ENCODE results near the gene ZCCHC7. TPM values are rescaled to one million over a fixed set of nuclear protein-coding genes. Genes with fewer than 3 reads are reported as not detected.

ZCCHC7 gene
- total and polyA plus RNA-seq, 2 of the 8 experiments (the other 6 are each of a cell fraction or from before 2014, with no cell fraction given), result 12.2 to 27.5 TPM

GRCh38 chr9:37324691-37325490 lies 204.5 kb downstream of the ZCCHC7 start:
- POLR2A ChIA-PET (ENCODE audit: partially characterized antibody), result interaction anchor here (0.6 kb wide), 1 partner anchor 125 kb away, joined by 3 read pairs; no protein-coding TSS in a partner anchor
- TF ChIP-seq CEBPB (IDR thresholded peaks at IDR 0.05; ENCODE audit: low read depth, low read length), result no peak
- no peak overlapping the region for H3K4ac ChIP-seq (replicated peaks; ENCODE audit: insufficient read length, low read depth, low read length)
- H4K20me1 ChIP-seq (replicated peaks in 1 of 2; ENCODE audit: control insufficient read depth in 1 of 2, insufficient read depth in 2 of 2, low read length in 2 of 2), result peaks cover 0 to 3% of the 10 kb centered on the region in 2 experiments
- no peak overlapping the region for H3K14ac ChIP-seq (ENCODE audit: insufficient read length)
- no peaks in the 10 kb centered on the region for H3K36me3 ChIP-seq (ENCODE audit: control insufficient read depth in 2 of 4, insufficient read depth in 4 of 4, low read length in 3 of 4)
- H3K23ac ChIP-seq (ENCODE audit: insufficient read length), result no peak overlapping the region
- no peak overlapping the region for H4K91ac ChIP-seq (replicated peaks; ENCODE audit: insufficient read length, low read length)
- no peak overlapping the region for H3K27ac ChIP-seq (ENCODE audit: low read depth, low read length)
- no peaks in the 10 kb centered on the region for H3K23me2 ChIP-seq (ENCODE audit: low read depth, low read length)
- H2BK120ac ChIP-seq (replicated peaks; ENCODE audit: low read depth, low read length), result no peak overlapping the region
- H4K5ac ChIP-seq (ENCODE audit: insufficient read length, low read depth, low read length), result no peak overlapping the region
- no peak overlapping the region for H2BK20ac ChIP-seq (ENCODE audit: low read length)
- no peak overlapping the region for H3K4me3 ChIP-seq (ENCODE audit: extremely low read depth in 1 of 4, insufficient read depth in 2 of 4, low read depth in 3 of 4, low read length in 4 of 4)
- no peak overlapping the region for H2BK5ac ChIP-seq (ENCODE audit: low read depth, low read length)
- H2BK12ac ChIP-seq (ENCODE audit: low read depth, low read length), result no peak overlapping the region
- no peak overlapping the region for H3K18ac ChIP-seq (ENCODE audit: extremely low read depth, low read length)
- 89% methylated on average over 5 of the region's 5 CpGs; no CpG with 5 or more reads in 1 of the 2 experiments for WGBS, 2 experiments (ENCODE audit: extremely low coverage in 1 of 2, insufficient coverage in 1 of 2, insufficient read length in 1 of 2, insufficient replicate concordance in 2 of 2, low coverage in 1 of 2, low lambda C conversion rate in 2 of 2, missing lambda C conversion rate in 1 of 2)
- CTCF ChIA-PET (ENCODE audit: partially characterized antibody), result interaction anchor here (0.8 to 1.1 kb wide), 2 partner anchors 11 to 17 kb away, joined by 3 read pairs; no protein-coding TSS in a partner anchor
- no peaks in the 10 kb centered on the region for H3K27me3 ChIP-seq (replicated peaks in 1 of 4; ENCODE audit: control insufficient read depth in 3 of 4, extremely low read depth in 1 of 4, insufficient read depth in 3 of 4, low read length in 3 of 4)
- no peaks in the 10 kb centered on the region for H3K9me3 ChIP-seq (ENCODE audit: insufficient read depth in 2 of 2, low read depth in 1 of 2, low read length in 1 of 2)
- no peak overlapping the region for H4K8ac ChIP-seq (ENCODE audit: extremely low read depth, insufficient read depth, low read length)
- no peak overlapping the region for H2AFZ ChIP-seq (ENCODE audit: low read length)
- H3K4me2 ChIP-seq (ENCODE audit: insufficient read depth in 1 of 2, low read depth in 2 of 2, low read length in 2 of 2), result no peak overlapping the region
- H3K56ac ChIP-seq (replicated peaks; ENCODE audit: insufficient read length, low read depth, low read length), result no peak overlapping the region
- no peak overlapping the region for H2BK15ac ChIP-seq (ENCODE audit: low read length)
- DNase-seq (ENCODE audit: low read depth in 1 of 2, low spot score in 2 of 2) (no peak), FAIRE-seq (no peak)
- no peak overlapping the region for H2AK5ac ChIP-seq (ENCODE audit: low read depth, low read length)
- no peaks in the 10 kb centered on the region for H3K79me1 ChIP-seq (ENCODE audit: low read depth, low read length)
- 0 out of 7 replicates have a peak, but pooled peaks cover 0 to 2% (median 0%) of the 10 kb centered on the region in 4 experiments for H3K4me1 ChIP-seq (replicated peaks in 1 of 4; ENCODE audit: control insufficient read depth in 3 of 4, insufficient read depth in 4 of 4, low read length in 3 of 4)
- H3K9ac ChIP-seq (replicated peaks in 1 of 4; ENCODE audit: extremely low read depth in 1 of 4, low read depth in 3 of 4, low read length in 3 of 4), result no peak overlapping the region
- H3K79me2 ChIP-seq (ENCODE audit: control insufficient read depth in 1 of 2, insufficient read depth in 2 of 2, low read length in 2 of 2), result no peaks in the 10 kb centered on the region
